ENCODE results near the gene GSTA5.

GRCh38 chr6:52887910-52888524 lies 47.4 kb upstream of the GSTA5 start:
- TF ChIP-seq EZH2 (IDR thresholded peaks at IDR 0.05; ENCODE audit: insufficient read depth, poor library complexity, severe bottlenecking) (no peak), EZH2phosphoT487 (IDR thresholded peaks at IDR 0.05; ENCODE audit: insufficient read depth, low read depth) (no peak)

All from GM23248 (cell line).